MM.1S (cell line): Measurements from ENCODE around the gene RBM28.
"Not testable (repeated sequence)": the region's sequence is repeated elsewhere in the genome, so short reads cannot be mapped to it uniquely, and the experiment has no call there.

Experiments
- DNase-seq: peaks from one replicate; pipeline ENCODE4 v3.0.0-alpha.2; 2015
- H2AFZ ChIP-seq: fragments of 300-600 bp; sonication (generic); 2 replicates; pipeline ENCODE4 v1.6.0; 2016; ENCODE audit warnings: antibody characterized with exemption, low read length
- H3F3A ChIP-seq: fragments of 300-600 bp; sonication (generic); 2 replicates; pipeline ENCODE4 v1.6.1; 2016; ENCODE audit warnings: mild to moderate bottlenecking, antibody characterized with exemption, low read length, moderate library complexity, mixed read lengths; ENCODE audit not compliant: insufficient read depth
- H3K27ac ChIP-seq: fragments of 300-600 bp; sonication (generic); 2 replicates; pipeline ENCODE4 v1.5.1; 2016; ENCODE audit warnings: mild to moderate bottlenecking, low read length
- H3K27me3 ChIP-seq: fragments of 300-600 bp; sonication (generic); replicated peaks from 2 replicates; pipeline ENCODE4 v1.6.0; 2016; ENCODE audit warnings: low read length; ENCODE audit not compliant: insufficient read depth
- H3K36me3 ChIP-seq: fragments of 300-600 bp; sonication (generic); replicated peaks from 2 replicates; pipeline ENCODE4 v1.6.1; 2016; ENCODE audit warnings: mild to moderate bottlenecking, low read length, mixed read lengths; ENCODE audit not compliant: insufficient read depth
- H3K4me1 ChIP-seq: fragments of 300-600 bp; sonication (generic); 2 replicates; pipeline ENCODE4 v1.6.1; 2016; ENCODE audit warnings: low read length, mixed read lengths
- H3K4me2 ChIP-seq: fragments of 300-600 bp; sonication (generic); 2 replicates; pipeline ENCODE4 v1.6.0; 2016; ENCODE audit warnings: low read depth, low read length
- H3K4me3 ChIP-seq: fragments of 300-600 bp; sonication (generic); 2 replicates; pipeline ENCODE4 v1.5.1; 2016; ENCODE audit warnings: low read length, mixed read lengths
- H3K79me2 ChIP-seq: fragments of 300-600 bp; sonication (generic); 2 replicates; pipeline ENCODE4 v1.6.1; 2016; ENCODE audit warnings: mixed run types, low read length, mixed read lengths
- H3K9ac ChIP-seq: fragments of 300-600 bp; sonication (generic); 2 replicates; pipeline ENCODE4 v1.6.1; 2016; ENCODE audit warnings: low read length, mixed read lengths
- H3K9me2 ChIP-seq: fragments of 300-600 bp; sonication (generic); replicated peaks from 2 replicates; pipeline ENCODE4 v1.6.1; 2016; ENCODE audit warnings: mild to moderate bottlenecking, low read length, mixed read lengths; ENCODE audit not compliant: insufficient read depth
- H3K9me3 ChIP-seq: fragments of 300-600 bp; sonication (generic); replicated peaks from 2 replicates; pipeline ENCODE4 v1.6.1; 2016; ENCODE audit warnings: mild to moderate bottlenecking, low read length, mixed read lengths; ENCODE audit not compliant: insufficient read depth
- H4K20me1 ChIP-seq: fragments of 300-600 bp; sonication (generic); 2 replicates; pipeline ENCODE4 v1.6.1; 2016; ENCODE audit warnings: mild to moderate bottlenecking, low read length, moderate library complexity, mixed read lengths; ENCODE audit not compliant: insufficient read depth
- EZH2 ChIP-seq: fragments of 300-600 bp; sonication (generic); optimal IDR thresholded peaks from 2 replicates; pipeline ENCODE3; 2017; ENCODE audit warnings: low read depth, mild to moderate bottlenecking, antibody characterized with exemption, low read length, mixed read lengths
- EZH2phosphoT487 ChIP-seq: fragments of 300-600 bp; sonication (generic); IDR thresholded peaks from 2 replicates; pipeline ENCODE4 v1.6.1; 2018; ENCODE audit warnings: antibody characterized with exemption, low read length
- TF ChIP-seq, protein P1 (sequence below): fragments of 300-600 bp; sonication (generic); IDR thresholded peaks from 2 replicates; pipeline ENCODE4 v1.5.1; 2016; ENCODE audit warnings: antibody characterized with exemption, low read length, mixed read lengths

The RBM28 gene

GRCh38 chr7:128303133-128303532 is 40.6 kb downstream of the RBM28 start:
- Histone ChIP-seq H3K27ac (no peak overlapping the region), H3F3A (no peaks in the 10 kb centered on the region), H3K27me3 (no peaks in the 10 kb centered on the region), H3K9ac (no peak overlapping the region), H2AFZ (no peak overlapping the region), H3K9me2 (no peaks in the 10 kb centered on the region), H3K4me1 (no peaks in the 10 kb centered on the region), H3K79me2 (no peaks in the 10 kb centered on the region), H3K4me2 (no peak overlapping the region), H3K4me3 (no peak overlapping the region), H4K20me1 (no peaks in the 10 kb centered on the region), H3K9me3 (no peaks in the 10 kb centered on the region), H3K36me3 (no peaks in the 10 kb centered on the region)
- DNase-seq: no peak
- TF ChIP-seq EZH2 (no peak), EZH2phosphoT487 (no peak)

GRCh38 chr7:128302139-128302538 is 41.6 kb downstream of the RBM28 start:
- no peaks in the 10 kb centered on the region for H3K27me3 ChIP-seq
- DNase-seq: no peak
- H3K79me2 ChIP-seq: no peaks in the 10 kb centered on the region
- no peaks in the 10 kb centered on the region for H4K20me1 ChIP-seq
- no peaks in the 10 kb centered on the region for H3K9me2 ChIP-seq
- TF ChIP-seq EZH2phosphoT487: no peak
- TF ChIP-seq, protein P1, sequence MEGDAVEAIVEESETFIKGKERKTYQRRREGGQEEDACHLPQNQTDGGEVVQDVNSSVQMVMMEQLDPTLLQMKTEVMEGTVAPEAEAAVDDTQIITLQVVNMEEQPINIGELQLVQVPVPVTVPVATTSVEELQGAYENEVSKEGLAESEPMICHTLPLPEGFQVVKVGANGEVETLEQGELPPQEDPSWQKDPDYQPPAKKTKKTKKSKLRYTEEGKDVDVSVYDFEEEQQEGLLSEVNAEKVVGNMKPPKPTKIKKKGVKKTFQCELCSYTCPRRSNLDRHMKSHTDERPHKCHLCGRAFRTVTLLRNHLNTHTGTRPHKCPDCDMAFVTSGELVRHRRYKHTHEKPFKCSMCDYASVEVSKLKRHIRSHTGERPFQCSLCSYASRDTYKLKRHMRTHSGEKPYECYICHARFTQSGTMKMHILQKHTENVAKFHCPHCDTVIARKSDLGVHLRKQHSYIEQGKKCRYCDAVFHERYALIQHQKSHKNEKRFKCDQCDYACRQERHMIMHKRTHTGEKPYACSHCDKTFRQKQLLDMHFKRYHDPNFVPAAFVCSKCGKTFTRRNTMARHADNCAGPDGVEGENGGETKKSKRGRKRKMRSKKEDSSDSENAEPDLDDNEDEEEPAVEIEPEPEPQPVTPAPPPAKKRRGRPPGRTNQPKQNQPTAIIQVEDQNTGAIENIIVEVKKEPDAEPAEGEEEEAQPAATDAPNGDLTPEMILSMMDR: no peak
- TF ChIP-seq EZH2: no peak
- no peak overlapping the region for H3K4me2 ChIP-seq
- no peak overlapping the region for H3K4me3 ChIP-seq
- H3F3A ChIP-seq: no peaks in the 10 kb centered on the region
- H2AFZ ChIP-seq: no peak overlapping the region
- no peaks in the 10 kb centered on the region for H3K36me3 ChIP-seq
- H3K4me1 ChIP-seq: no peaks in the 10 kb centered on the region
- no peaks in the 10 kb centered on the region for H3K9me3 ChIP-seq
- no peak overlapping the region for H3K27ac ChIP-seq
- H3K9ac ChIP-seq: no peak overlapping the region

- DNase-seq: no peak
- H3K9me3 ChIP-seq: no peaks in the 10 kb centered on the region
- H3K9me2 ChIP-seq: no peaks in the 10 kb centered on the region
- no peaks in the 10 kb centered on the region for H4K20me1 ChIP-seq
- H3F3A ChIP-seq: no peaks in the 10 kb centered on the region
- H3K4me3 ChIP-seq: no peak overlapping the region
- no peak overlapping the region for H3K27ac ChIP-seq
- no peak overlapping the region for H3K9ac ChIP-seq
- no peak overlapping the region for H2AFZ ChIP-seq
- no peaks in the 10 kb centered on the region for H3K36me3 ChIP-seq
- H3K4me2 ChIP-seq: no peak overlapping the region
- H3K27me3 ChIP-seq: no peaks in the 10 kb centered on the region
- no peaks in the 10 kb centered on the region for H3K79me2 ChIP-seq
- H3K4me1 ChIP-seq: no peaks in the 10 kb centered on the region
- TF ChIP-seq, protein P1: no peak
- TF ChIP-seq EZH2 (no peak), EZH2phosphoT487 (no peak)
Observed at GRCh38 chr7:128299109-128299607, 44.5 kb downstream of the RBM28 start.

DNA sequence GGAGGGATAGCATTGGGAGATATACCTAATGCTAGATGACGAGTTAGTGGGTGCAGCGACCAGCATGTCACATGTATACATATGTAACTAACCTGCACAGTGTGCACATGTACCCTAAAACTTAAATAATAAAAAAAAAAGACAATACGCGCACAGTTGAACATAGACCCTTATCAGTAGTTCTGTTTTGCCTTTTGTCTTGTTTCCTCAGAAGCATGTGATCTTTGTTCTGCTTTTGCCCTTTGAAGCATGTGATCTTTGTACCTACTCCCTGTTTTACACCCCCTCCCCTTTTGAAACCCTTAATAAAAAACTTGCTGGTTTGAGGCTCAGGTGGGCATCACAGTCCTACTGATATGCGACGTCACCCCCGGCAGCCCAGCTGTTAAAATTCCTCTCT is 45.7 kb downstream of the RBM28 start:
- H2AFZ ChIP-seq, H3K27ac ChIP-seq, H3K4me3 ChIP-seq, H3K4me2 ChIP-seq, H3K79me2 ChIP-seq, H3F3A ChIP-seq, H3K9me3 ChIP-seq, H3K4me1 ChIP-seq, H3K36me3 ChIP-seq, H3K9me2 ChIP-seq, H4K20me1 ChIP-seq, H3K27me3 ChIP-seq, DNase-seq, H3K9ac ChIP-seq: not testable (repeated sequence)
